NCI-H82 (cell line): ENCODE measurements around the gene FAM120A.
A peak's percentile ranks its signal among the peaks of the same experiment; 100 is the strongest.

Experiments used
- DNase-seq: peaks from one replicate; lab custom pipeline; 2025; lab: John Stamatoyannopoulos, UW

Gene FAM120A

GRCh38 chr9:93473411-93473810 lies 21.9 kb downstream of the FAM120A start:
- no peak for DNase-seq

- DNase-seq, result no peak
Observed at GRCh38 chr9:93475108-93475507, 23.6 kb downstream of the FAM120A start.

DNA sequence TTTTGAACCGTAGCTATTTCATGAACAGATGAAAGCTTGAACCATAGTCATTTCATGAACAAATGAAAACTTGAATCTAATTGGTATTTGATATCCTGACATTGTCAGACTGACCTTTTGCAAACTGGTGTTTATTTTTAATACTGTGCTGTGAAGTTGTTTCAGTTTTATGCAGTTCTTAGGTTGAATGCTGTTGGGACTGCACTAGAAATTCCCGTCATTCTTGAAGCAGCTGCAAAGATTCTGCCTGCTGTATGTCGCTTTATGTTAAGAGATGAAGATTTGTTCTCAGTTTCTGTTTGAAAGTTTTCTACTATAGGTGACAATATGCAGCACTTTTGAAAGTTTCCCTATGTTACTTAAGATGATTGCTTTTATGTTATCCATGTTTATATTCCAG lies 24.4 kb downstream of the FAM120A start:
- no peak for DNase-seq

DNA sequence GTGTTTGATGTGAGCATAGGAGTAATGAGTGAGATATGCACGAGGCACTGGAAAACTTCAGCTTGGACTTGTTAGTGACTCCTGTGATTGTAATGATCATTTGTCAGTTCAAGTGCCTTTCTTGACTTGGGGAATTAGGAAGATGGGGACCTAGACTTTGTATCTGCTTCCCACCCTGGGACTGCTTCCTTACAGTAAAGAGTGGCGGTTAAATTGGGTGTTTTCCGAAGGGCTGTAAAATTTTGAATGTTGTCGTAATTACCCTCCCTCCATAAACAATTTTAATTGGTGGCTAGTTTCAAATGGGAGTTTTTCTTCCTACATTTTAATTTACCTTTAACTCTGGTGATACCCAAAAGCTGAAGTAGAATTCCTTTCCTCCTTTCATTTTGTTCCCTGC lies 25.4 kb downstream of the FAM120A start:
- DNase-seq, result no peak

GRCh38 chr9:93477397-93477796 lies 25.9 kb downstream of the FAM120A start:
- no peak for DNase-seq

DNA sequence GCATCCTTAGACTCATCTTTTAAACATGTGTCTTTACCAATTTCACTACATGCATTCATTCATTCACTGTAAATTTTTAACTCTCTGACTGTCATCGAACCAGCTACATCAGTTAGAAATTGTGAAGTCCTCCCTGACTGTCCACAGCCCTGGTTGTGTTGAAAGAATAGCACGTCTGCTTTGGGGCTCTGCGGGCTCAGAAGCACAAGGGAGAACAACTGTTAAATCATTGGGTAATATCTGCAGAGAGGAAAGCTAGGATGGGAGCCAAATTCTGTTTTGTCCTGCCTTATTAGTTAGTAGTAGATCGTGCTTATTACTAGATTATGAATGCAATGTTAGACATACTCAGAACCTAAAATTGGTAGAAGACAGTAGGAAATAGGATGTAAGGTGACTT lies 28.2 kb downstream of the FAM120A start:
- no peak for DNase-seq

- no peak for DNase-seq
Observed at GRCh38 chr9:93480262-93480661, 28.8 kb downstream of the FAM120A start.

DNA sequence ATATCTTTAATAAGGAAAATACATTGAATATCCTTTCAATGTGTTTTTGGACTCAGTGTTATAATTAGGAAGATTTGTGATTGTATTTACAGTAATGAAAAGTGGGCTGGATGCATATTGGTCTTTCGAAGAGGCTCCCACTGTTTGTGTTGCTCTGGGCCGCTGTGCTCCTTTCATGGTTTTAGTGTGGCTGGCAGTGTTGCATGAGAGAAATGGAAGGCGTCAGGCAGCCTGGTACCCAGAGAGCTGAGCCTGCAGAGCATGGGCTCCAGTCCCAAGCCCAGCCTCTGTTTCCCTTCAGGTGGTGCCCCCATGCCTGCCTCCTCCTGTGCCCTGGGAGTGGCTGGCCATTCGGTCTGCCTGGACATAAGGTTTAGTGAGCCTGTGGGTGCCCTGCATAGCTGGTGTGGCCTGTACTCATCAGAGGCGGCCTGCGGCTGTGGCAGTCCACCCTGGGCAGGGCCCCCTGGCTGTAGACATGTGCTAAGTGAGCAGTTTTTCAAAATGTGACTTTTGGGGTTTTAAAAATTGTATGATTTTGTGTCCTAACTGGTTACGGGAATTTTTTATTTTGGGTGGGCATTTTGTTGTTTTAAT lies 29.3 kb downstream of the FAM120A start:
- DNase-seq, result no peak

- no peak for DNase-seq
Observed at GRCh38 chr9:93483497-93483896, 32.0 kb downstream of the FAM120A start.

DNA sequence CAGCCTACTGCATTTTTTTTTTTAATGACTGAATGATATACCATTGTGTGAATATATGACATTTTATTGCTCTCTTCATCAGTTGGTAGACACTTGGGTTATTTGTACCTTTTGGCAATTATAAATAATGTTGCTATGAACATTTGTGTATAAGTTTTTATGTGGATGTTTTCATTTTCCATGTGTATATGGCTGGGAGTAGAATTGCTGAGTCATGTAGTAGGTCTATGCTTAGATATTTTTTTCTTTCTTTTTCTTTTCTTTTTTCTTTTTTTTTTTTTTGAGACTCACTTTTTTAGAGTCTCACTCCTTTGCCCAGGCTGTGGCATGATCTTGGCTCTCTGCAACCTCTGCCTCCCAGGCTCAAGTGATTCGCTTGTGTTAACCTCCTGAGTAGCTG lies 34.8 kb downstream of the FAM120A start:
- no peak for DNase-seq

GRCh38 chr9:93488244-93488643 lies 36.8 kb downstream of the FAM120A start:
- peak; percentile 40 for DNase-seq

- DNase-seq, result no peak
Observed at GRCh38 chr9:93491593-93492232, 40.2 kb downstream of the FAM120A start.

DNA sequence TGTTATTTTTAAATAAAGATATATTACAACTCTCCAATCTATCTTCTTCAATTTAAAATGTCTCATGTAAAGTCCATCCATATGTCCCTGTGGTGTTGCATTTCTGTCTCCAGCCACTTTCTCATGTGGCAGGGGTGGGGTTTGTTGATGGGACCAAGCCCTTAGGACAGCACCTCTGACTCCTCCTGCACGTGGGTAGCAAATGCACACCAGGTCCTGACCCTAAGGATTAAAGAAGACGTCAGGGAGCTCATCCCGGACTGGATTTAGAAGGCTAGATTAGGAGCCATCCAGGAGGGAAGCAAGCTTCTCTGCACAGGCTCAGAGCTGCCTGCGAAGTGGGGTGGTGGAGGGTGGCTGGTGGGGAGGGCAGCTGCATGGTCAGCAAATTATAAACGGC lies 40.8 kb downstream of the FAM120A start:
- DNase-seq, result peak; percentile 80

DNA sequence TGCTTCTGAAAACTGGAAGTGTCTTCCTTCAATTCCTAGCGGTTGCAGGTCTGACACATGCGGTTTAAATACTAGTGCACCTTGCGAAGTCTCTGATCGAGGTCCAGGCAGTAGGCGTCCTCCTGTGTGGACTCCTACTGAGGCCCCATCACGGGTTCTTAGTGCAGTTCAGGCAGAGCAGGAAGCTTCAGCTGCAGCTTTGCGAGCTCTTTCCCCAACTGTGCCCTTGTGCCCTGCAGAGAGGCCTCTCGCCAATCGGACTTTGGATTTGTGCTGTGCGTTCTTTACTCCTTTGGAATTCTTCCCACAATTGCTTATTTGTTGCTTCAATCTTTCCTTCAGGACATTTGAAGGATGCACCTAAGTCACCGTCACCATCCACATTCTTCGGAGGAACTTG lies 42.5 kb downstream of the FAM120A start:
- no peak for DNase-seq

GRCh38 chr9:93496285-93496684 lies 44.8 kb downstream of the FAM120A start:
- no peak for DNase-seq

GRCh38 chr9:93500571-93501298 lies 49.2 kb downstream of the FAM120A start:
- DNase-seq, result no peak

GRCh38 chr9:93501406-93501805 lies 49.9 kb downstream of the FAM120A start:
- no peak for DNase-seq

GRCh38 chr9:93503381-93503780 lies 51.9 kb downstream of the FAM120A start:
- no peak for DNase-seq

GRCh38 chr9:93505541-93506132 lies 54.2 kb downstream of the FAM120A start:
- DNase-seq, result no peak

GRCh38 chr9:93507768-93508167 lies 56.3 kb downstream of the FAM120A start:
- DNase-seq, result no peak

DNA sequence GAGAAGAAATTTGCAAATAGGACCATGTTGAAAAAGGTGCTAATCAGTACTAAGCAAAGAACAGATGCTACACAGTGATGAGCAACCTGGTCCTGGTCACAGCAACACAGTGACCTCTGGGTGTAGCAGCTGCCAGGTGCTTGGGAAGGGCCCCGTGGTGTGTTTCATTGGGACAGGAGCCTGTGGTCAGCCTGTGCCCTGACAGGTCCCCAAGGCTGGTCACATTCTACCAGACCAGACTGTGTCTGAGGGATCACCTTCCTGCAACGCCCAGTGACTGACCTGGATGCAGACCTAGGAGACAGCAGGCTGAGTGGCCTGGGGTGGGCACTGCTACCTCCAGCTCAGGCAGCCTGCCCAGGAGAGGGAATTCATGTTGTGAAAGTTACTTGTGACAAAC lies 56.7 kb downstream of the FAM120A start:
- DNase-seq, result no peak

GRCh38 chr9:93509084-93509483 lies 57.6 kb downstream of the FAM120A start:
- no peak for DNase-seq

DNA sequence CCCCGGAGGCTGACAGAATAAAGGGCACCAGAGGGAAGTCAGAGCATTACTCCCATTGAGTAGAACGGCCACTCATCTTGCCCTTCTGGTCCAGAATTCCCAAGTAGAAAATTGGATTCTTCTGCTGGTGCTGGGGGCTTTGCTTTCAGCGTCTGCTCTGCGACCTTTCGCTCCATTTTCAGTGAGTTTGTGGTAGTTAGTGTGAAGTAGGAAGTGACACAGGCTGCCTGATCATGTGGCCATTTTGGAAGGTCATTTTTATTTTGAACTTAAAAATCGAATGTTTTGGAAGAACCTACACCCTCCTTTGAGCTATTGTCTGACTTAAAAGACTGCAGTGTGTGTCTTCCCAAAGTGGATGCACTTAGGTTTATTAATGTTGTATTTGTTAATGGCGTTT lies 58.6 kb downstream of the FAM120A start:
- no peak for DNase-seq
